ENCODE results near the gene ZFP1.

Gene ZFP1

DNA sequence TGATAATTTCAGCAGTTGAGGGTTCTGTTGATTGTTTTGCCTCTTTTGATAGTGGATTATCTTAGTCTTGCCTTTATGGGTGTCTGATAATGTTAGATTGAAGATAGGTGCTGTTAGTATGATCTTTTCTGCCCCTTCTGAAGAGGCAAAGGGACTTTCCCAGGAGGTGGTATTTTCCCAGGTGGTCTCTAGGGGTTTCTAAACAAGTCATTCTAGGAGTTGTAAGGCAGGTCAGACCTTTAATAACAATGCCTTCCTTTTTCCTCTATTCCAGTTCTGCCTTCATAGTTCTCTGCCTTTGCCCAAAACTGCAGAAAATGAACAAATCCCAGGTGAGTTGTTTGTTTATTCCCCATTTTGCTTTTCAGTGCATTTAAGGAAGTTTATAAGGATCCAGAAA is 4.3 kb downstream of the ZFP1 start:
- DNase-seq (ENCODE audit: low spot score), result no peak

DNA sequence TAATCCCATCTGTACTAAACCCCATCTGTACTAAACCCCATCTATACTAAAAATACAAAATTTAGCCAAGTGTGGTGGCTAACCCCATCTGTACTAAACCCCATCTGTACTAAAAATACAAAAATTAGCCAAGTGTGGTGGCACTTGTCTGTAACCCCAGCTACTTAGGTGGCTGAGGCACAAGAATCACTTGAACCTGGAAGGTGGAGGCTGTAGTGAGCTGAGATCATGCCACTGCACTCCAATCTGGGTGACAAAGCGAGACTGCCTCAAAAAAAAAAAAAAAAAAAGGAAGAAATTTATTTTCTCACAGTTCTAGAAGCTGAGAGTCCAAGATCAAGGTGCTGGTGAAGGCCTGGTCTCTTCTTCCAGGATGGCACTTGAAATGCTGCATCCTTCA is 12.1 kb downstream of the ZFP1 start:
- DNase-seq (ENCODE audit: low spot score), result no peak

DNA sequence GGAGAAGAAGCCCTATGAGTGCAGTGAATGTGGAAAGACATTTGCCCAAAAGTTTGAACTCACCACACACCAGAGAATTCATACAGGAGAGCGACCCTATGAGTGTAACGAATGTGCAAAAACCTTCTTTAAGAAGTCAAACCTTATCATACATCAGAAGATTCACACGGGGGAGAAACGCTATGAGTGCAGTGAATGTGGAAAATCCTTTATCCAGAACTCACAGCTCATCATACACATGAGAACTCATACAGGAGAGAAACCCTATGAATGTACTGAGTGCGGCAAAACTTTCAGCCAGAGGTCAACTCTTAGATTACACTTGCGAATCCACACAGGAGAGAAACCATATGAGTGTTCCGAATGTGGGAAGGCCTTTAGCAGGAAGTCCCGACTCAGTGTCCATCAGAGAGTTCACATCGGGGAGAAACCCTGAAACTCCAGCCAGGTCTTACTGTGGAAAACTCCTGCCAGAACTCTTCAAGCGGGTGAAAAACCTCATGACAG is 21.6 kb downstream of the ZFP1 start:
- no peak for DNase-seq (ENCODE audit: low spot score)

DNA sequence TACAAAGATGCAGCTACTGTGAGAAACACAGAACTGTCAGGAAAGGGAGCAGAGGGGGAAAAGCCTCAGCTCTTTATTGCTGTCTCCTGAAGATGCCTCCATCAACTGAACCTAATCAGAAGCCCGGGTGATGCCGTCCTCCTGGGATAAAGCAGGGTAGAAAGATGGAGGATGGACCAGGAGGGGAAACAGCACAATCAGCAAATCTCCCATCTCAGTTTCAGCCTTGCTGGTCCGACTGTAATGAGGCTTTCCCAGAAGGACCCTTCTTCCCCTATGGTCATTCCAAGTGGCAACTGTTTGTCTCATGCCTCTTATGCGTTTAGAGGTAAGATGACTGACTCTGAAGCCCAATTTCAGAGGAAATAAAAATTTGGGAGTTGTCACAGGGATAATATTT is 24.3 kb downstream of the ZFP1 start:
- no peak for DNase-seq (ENCODE audit: low spot score)

DNA sequence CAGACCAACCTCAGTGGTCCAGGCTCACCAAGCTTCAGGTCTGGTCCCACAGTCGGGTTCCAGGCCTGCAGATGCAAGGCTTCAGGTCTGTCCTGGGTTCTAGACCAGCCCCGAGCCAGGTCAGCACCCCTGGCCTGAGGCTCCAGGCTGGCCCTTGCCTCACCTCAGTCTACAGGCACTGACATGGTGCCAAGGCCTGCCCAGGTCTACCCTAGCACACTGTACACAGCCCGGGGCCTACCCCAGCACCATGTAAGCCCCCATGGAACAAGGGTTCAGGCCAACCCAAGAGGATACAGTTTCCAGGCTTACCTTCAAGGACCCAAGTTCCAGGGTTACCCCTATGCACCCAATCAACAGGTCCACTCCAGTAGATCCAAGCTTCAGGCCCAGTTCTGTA is 26.8 kb downstream of the ZFP1 start:
- DNase-seq (ENCODE audit: low spot score), result no peak

DNA sequence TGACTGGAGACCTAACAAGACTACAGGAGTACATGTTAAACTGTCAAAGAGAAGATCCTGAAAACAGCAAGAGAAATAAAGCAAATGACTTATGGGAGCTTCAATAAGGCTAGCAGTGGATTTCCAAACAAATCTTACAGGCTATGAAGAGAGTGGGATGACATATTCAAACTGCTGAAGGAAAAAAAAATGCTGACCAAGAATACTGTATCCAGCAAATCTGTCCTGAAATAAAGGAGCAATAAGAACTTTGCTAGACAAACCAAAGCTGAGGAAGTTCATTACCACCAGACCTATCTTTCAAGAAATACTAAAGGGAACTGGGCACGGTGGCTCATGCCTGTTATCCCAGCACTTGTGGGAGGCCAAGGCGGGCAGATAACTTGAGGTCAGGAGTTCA is 28.6 kb downstream of the ZFP1 start:
- DNase-seq (ENCODE audit: low spot score), result no peak

DNA sequence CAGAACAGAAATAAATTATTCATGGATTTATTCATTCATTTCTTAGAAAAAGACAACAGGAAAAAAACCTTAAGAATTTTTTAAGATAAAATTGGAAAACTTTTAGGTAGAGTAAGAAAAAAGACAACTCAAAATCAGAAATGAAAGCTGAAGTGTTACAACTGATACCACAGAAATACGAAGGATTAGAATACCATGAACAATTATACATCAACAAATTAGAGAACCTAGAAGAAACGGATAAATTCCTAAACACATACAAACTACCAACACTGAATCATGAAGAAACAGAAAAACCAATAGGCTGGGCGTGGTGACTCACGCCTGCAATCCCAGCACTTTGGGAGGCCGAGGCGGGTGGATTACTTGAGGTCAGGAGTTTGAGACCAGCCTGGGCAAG is 30.9 kb downstream of the ZFP1 start:
- no peak for DNase-seq (ENCODE audit: low spot score)

DNA sequence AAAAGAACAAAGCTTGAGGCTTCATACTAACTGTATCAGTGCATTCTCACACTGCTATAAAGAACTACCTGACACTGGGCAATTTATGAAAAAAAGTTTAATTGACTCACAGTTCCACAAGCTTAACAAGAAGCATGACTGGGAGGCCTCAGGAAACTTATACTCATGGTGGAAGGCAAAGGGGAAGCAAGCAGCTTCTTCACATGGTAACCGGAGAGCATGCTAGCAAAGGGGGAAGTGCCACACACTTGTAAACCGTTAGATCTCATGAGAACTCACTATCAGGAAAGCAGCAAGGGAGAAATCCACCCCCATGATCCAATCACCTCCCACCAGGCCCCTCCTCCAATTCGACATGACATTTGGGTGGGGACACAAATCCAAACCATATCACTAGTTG is 33.3 kb downstream of the ZFP1 start:
- DNase-seq (ENCODE audit: low spot score), result no peak

DNA sequence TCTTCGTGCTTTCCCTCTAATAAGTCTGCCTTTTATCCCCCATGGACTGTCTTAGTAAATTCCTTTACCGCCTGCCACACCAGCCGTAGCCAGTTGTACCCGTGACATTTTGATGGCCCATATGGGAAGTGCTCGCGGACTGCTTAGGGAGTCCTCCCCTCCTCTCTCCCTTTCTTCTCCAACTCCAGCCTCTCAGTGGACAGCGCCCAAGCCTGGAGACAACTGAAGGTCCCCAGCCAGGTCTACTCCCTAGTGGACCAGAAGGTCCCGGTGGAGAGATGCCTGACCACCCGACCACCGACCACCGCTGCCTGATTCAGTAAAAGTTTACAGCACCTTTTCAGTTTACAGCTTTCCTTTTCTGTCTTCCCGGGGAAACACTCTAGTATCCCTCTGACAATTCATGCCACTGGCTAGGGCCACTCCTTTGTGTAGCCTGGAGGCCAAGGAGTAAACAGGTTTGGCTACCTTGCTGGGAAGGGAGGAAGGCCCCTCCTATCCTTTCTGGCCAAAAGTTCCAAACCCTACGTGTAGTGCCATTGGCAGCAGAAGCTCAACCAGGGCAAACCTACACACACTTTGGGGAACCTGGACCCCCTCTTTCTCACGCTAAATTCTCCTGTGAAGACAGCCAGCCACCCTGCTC is 40.6 kb downstream of the ZFP1 start:
- no peak for DNase-seq (ENCODE audit: low spot score)

DNA sequence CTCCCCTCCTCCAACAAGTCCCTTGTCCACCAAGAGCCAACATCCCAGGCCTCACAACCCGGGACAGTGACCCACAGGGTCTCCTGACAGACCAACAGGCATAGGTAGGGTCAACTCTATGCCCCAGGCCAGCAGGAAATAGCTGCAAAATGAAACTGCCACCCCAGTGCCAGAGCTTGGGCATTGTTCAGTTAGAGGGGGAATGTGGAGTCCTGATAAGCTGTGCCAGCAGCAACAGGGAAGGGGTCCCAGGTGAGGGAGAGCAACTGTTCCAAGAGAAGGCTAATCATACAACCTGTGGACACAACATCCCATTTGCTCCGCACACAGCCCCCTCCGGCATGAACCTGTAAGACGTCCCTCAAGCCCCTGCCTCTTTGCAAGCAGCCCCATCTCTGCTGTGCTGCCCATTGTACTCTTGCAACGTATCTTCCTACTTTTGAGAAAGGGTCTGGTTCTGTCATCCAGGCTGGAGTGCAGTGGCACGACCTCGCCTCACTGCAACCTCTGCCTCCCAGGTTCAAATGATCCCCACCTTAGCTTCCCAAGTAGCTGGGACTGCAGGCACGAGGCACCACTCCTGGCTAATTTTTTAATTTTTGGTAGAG is 41.4 kb downstream of the ZFP1 start:
- no peak for DNase-seq (ENCODE audit: low spot score)

DNA sequence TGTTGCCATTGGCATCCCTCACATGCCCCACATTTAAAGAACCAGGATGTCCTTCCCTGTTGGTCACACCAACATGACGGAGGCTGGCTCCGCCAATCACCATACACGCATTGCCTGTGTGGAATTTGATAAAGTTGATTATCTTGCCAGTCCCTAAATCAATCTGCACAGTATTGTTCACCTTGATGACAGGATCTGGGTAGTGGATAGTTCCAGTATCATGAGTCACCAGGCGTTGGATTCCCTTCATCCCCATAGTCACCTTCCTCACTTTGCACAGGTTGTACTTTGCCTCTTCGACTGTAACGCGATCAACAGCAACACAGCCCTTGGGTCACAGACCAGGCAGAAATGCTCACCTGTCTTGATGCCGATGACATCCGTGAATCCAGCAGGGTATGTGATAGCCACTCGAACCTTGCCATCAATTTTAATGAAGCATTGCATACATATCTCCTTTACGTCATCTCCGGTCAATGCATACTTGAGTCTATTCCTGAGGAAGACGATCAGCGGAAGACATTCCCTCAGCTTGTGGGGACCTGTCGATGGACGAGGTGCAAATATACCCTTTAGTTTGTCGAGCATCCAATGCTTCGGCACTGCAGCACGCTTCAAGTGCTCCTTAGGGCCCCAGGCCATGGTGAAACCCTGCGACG is 44.4 kb downstream of the ZFP1 start:
- no peak for DNase-seq (ENCODE audit: low spot score)

DNA sequence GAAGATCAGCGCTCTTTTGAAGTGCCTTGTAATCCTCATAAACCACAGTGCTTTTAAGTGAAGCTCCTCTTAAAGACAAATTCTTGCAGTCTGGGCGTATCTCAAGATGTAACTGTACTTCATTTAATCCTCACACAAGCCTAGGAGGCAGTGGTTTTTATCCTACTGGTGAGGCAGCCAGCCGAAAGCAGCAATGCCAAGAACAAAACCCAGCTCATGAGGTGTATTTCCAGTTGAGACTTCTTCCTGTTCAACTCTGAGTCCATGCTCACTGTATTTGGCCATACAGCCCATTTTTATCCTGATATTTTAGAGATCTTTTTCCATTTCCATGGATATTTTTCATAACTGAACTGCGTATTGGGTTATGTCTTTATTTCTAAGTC is 44.9 kb downstream of the ZFP1 start:
- no peak for DNase-seq (ENCODE audit: low spot score)

DNA sequence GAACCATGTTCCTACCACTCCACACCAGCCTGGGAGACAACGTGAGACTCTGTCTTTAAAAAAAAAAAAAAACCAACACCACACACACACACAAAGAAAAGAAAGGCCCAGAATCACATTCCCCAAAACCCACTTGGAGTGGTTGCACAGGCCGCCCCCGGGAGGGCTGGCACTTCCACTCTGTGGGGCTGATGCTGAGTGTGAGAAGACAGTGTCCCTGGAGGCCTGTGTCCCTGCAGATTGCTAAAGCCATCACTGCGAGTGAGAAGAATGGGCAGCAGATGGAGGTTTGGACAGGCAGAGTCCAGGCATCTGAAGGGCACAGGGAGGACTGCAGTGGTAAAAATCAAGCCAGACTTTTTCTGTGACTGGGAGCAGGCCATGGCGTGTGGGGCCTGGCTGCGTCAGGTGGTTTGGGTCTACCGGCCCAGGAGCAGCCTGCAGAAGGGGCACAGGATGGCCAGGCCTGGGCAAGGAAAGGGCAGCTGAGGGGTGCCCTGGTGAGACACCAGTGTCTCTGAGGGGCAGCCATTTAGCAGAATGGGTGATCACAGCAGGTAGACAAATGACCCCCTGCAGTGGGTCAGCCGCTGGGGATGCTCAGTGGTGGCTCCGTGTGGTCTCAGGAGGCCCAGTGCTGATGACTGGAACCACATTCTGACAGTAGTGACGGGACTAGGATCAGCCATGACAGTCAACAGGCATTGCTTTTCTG is 45.6 kb downstream of the ZFP1 start:
- DNase-seq (ENCODE audit: low spot score), result no peak

DNA sequence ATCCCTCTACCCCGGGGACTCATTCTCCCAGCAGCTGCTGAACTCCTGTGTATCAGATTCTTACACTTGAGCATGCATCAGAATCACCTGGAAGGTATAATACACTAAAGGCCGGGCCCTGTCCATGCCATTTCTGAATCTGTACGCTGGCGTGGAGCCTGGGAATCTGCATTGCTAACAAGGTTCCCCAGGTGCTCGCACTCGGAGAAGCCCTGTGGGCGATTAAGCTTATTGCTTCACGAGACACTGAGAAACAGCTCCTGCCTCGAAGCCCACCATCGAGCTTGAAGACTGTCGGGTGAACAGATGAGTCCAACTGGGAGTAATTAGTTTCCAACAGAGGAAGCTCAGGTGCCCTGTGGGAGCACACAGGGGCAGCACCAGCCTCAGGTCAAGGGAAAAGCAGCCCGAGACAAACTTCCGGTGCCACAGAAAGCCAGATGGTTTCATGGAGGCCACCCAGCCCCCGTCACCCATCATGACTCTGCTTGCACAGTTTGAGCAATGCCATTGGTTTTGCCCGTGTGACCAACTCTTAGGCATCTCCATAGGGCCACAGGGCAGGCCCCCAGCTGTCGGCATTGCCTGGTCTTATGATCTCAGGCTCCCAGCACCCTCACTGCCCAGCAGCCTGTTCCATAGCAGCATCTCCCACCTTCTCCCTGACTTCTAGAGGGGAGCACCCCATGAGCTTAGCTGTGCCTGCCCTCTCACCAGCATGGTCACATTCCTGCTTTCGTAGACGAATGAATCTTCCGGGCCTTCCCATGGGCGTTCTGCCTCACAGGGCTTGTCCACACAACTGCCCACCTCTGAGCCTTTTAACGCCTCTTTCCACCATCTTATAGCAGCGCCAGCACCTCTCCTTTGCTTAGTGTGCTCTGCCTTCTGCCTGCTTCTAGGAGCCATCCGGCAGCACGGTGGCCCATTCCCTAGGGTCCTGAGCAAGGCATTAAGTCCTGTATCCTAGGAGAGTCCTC is 47.8 kb downstream of the ZFP1 start:
- no peak for DNase-seq (ENCODE audit: low spot score)

DNA sequence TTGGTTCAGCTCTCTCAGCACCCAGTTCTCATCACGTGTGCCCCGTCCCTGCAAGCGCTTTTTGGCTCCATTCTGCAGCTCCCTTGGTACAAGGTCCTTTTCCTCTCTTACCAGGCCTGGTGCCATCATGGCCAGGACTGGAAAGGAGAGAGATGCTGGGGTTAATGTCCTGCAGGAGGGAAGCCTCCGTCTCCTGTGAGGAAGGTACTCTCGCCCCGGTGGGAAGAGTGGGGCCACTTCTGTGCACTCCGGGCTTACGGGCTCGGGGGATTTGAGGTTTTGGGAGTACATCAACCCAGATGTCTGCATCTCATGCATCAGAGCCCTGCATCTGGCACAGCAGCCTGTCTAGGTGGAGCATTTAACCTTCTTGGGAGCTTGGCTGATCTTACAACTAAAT is 48.5 kb downstream of the ZFP1 start:
- no peak for DNase-seq (ENCODE audit: low spot score)

DNA sequence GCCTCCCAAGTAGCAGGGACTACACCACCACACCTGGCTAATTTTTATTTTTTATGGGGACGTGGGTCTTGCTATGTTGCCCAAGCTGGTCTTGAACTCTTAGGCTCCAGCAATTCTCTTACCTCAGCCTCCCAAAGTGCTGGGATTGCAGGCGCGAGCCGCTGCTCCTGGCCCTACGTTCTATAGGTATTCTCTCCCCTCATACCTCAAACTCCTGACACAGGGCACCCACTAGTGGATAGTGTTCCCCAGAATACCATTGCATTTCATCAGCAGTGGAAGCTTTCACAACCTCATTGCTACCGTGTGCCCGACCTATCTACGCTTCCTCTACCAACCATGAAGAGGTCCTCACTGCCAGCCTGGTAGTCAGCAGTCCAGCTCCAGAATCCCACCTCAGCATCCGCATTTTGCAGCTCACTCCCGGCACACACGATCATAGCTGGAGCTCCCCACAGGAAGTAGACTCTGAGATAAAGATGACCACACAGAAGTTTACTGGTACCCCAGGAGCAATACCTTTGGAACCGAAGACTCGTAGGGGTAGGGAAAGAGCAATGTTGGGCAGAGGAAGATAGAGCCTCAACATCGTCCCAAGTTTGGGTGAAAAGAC is 49.3 kb downstream of the ZFP1 start:
- DNase-seq (ENCODE audit: low spot score), result no peak

DNA sequence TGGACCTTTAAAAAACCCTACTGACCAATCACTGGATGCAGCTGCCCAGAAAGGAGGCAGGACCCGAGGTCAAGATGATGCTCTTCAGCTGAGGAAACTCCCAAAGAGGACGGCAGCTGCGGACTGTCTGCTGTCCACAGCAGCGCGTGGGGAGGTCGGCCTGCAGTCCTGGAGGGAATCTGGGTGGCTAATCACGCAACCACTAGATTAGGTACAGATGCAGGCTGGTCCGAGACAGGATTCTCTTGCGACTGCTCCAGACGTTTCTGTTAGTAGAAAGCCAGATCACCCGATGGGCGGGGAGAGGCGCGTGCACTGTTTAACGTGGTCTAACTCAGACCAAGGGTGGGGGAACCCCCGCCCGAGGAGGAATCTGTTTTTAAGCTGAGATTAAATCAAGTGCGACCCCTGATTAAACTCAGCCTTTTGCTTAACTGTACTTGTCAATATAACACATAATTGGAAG is 49.8 kb downstream of the ZFP1 start:
- DNase-seq (ENCODE audit: low spot score), result no peak

DNA sequence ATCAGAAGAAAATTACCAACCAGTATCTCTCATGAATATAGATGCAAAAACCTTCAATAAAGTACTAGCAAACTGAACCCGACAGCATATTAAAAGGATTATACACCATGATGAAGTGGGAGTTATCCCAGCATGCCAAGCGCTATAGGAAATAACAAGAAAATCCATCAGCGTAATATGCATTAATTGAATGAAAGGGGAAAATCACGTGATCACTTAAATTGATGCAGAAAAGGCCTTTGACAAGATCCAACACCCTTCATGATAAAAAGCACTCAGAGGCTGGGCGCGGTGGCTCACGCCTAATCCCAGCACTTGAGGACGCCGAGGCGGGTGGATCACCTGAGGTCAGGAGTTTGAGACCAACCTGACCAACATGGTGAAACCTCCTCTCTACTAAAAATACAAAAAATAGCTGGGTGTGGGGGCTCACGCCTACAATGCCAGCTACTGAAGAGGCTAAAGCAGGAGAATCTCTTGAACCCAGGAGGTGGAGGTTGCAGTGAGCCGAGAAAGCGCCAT is 53.8 kb downstream of the ZFP1 start:
- DNase-seq (ENCODE audit: low spot score), result no peak

DNA sequence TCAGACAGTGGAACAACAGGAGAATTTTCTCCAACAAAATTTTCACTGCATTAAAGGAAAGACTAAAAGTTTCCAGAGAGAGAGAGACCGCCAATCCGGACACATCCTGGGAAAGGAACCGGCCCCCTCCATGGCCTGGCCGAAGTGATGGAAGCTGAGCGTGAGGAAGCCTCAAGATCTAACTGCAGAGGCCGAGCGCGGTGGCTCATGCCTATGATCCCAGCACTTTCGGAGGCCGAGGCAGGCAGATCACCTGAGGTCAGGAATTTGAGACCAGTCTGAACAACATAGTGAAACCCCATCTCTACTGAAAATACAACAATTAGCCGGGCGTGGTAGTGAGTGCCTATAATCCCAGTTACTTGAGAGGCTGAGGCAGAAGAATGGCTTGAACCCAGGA is 54.8 kb downstream of the ZFP1 start:
- DNase-seq (ENCODE audit: low spot score), result no peak

DNA sequence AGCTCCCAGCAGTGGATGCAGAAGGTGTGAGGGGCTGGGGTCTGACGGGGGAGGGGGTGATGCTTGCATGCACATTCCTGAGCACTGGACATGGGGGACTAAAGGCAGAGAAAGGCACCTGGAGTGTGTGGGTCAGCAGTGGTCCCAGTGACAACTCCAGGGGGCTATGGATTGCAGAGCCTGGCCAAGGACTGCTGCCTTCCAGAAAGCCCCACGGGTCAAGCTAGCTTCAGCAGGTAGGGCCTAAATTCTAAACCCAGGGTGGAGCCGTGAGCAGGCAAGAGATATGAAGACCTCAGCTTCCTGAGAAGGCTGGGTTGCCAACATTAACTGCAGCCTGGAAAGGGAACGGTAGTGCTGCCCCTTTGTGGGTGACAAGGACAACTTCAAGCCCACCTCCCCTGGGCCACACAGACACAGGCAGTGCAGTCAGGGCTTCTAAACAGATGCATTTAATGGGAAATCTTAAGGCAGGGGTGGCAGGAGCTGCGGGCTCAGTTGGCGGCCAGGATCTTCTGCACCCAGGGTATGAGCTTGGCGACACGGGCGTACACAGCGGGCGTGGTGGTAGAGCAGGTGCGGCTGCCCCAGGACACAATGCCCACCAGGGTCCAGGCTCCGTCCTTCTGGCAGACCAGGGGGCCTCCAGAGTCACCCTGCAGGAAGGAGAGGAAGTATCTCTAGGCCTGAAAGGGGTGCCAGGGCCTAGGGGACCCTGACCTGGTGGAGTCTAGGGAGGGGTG is 55.5 kb downstream of the ZFP1 start:
- no peak for DNase-seq (ENCODE audit: low spot score)
